ENCODE results near the gene APC2. TPM values are rescaled to one million over a fixed set of nuclear protein-coding genes. Genes with fewer than 3 reads are reported as not detected.

The APC2 gene, protein sequence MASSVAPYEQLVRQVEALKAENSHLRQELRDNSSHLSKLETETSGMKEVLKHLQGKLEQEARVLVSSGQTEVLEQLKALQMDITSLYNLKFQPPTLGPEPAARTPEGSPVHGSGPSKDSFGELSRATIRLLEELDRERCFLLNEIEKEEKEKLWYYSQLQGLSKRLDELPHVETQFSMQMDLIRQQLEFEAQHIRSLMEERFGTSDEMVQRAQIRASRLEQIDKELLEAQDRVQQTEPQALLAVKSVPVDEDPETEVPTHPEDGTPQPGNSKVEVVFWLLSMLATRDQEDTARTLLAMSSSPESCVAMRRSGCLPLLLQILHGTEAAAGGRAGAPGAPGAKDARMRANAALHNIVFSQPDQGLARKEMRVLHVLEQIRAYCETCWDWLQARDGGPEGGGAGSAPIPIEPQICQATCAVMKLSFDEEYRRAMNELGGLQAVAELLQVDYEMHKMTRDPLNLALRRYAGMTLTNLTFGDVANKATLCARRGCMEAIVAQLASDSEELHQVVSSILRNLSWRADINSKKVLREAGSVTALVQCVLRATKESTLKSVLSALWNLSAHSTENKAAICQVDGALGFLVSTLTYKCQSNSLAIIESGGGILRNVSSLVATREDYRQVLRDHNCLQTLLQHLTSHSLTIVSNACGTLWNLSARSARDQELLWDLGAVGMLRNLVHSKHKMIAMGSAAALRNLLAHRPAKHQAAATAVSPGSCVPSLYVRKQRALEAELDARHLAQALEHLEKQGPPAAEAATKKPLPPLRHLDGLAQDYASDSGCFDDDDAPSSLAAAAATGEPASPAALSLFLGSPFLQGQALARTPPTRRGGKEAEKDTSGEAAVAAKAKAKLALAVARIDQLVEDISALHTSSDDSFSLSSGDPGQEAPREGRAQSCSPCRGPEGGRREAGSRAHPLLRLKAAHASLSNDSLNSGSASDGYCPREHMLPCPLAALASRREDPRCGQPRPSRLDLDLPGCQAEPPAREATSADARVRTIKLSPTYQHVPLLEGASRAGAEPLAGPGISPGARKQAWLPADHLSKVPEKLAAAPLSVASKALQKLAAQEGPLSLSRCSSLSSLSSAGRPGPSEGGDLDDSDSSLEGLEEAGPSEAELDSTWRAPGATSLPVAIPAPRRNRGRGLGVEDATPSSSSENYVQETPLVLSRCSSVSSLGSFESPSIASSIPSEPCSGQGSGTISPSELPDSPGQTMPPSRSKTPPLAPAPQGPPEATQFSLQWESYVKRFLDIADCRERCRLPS (N-terminal part only)
- 0.05 and 0.07 TPM in 2 replicates for total RNA-seq

DNA sequence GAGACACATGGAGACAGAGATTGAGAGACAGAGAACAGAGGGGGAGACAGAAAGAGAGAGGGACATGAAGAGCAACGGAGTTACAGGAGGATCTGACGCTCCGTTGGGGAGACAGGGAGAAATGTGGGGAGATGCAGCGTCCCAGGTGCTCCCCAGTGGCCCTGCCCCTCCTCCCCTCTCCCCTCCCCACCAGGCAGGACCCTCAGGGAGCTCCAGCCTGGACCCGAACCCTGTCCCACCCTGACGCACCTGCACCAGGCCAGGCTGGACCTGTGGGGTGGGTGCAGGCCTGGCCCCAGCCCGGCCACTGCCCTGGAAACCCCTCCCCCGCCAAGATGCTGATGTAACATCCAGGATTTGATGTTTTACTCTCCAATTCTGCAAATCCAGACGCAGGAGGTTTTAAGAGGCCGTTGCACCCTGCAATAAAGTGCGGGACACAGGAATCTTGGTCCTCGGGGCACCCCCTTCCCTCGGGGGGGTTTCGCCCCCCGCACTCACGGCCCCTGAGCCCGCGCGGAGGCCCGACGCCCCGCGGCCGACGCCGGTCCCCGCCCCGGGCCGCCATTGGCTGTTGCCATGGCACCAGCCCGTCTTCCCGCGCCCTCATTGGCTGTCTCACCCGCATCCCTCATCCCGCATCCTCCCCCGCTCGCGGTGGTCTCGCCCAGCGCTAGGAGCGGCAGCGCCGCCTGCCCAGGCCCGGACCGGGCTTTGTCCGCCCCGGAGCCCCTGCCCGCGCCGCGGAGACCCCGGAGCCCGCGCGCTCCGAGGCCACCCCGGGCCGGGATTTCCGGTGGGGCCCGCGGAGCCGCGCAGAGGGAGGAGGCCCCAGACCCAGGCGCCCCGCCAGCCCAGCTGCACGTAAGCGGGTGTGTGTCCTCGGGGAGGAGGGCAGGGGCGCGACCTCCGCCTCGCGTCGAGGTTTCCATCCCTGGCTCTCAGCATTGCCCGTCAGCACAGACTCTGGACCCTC is at the start of gene APC2:
TSS of gene APC2 (plus strand) at position 655 of the 976 bp plus-strand sequence. CDS start 2,881 bp downstream, outside the sequence.

DNA sequence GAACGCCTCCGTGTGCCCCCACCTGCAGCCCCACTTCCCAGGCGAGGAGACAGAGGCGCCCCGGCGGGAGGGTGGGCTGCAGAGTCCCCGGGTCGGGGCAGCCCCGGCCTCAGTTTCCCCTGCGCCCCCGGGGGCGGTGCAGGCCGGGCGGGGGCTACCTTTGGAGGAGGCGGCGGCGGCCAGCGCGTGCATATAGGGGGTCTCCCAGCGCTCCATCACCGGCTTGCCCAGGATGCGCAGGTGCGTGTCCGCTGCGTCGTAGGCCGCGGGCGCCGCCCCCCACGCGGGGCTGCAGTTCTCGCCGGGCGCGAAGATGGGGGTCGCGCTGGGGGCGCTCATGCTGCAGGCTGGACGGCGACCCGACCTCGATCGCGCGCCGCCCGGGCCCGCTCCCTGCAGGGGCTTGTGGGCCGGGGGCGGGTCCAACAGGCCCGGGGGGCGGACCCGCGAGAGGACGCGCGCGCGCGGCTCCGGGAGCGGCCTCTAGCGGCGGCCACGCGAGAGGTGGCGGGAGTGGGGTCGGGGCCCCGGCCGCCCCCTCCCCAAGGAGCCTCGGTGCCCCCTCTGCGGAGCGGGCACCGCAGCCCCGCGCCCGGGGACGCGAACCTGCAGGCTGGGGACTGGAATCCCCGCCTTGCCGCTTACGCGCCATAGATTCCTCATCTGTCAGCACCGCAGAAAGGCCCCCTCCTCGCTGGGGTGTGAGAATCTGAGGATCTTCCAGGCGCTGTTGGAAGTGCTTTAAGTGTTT is 48.6 kb upstream of the APC2 start, which contains the start of gene GAMT:
TSS of gene GAMT (minus strand) at position 405 of the 751 bp plus-strand sequence. CDS start at position 339, 66 bp downstream.

DNA sequence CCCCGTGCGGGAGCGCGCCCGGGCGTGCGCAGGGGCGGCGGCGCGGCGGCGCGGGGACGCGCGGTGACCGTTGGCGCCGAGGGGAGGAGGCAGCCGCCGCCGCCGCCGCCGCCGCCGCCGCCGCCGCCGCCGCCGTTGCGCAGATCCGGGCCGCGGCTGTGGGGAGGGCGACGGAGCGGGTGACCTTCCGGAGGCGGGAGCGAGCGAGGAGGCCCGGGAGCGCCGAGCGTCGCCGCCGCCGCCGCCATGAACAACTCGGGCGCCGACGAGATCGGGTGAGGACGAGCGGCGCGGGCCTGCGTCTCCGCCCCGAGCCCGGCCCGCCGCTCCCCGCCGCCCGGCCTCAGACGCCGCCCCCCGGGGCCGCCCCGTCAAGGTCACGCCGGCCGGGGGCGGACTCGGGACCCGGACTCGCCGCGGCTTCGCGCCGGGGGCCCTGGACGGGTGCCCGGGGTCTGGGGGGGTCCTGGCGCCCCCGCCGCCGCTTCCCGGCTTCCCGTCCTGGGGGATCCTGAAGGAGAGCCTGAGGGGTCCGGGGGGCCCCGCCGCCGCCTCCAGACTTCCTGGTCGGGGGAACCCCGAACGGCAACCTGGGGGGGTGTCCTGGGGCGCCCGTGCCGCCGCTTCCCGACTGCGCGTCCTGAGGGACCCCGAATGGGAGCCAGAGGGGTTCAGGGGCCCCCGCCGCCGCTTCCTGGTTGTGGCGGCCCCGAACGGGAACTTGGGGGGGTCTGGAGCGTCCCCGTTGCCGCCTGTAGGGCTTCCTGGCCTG is 42.2 kb upstream of the APC2 start, which contains the start of gene DAZAP1:
TSS of gene DAZAP1 (plus strand) at position 59 of the 772 bp plus-strand sequence. CDS start at position 247, 188 bp downstream.

DNA sequence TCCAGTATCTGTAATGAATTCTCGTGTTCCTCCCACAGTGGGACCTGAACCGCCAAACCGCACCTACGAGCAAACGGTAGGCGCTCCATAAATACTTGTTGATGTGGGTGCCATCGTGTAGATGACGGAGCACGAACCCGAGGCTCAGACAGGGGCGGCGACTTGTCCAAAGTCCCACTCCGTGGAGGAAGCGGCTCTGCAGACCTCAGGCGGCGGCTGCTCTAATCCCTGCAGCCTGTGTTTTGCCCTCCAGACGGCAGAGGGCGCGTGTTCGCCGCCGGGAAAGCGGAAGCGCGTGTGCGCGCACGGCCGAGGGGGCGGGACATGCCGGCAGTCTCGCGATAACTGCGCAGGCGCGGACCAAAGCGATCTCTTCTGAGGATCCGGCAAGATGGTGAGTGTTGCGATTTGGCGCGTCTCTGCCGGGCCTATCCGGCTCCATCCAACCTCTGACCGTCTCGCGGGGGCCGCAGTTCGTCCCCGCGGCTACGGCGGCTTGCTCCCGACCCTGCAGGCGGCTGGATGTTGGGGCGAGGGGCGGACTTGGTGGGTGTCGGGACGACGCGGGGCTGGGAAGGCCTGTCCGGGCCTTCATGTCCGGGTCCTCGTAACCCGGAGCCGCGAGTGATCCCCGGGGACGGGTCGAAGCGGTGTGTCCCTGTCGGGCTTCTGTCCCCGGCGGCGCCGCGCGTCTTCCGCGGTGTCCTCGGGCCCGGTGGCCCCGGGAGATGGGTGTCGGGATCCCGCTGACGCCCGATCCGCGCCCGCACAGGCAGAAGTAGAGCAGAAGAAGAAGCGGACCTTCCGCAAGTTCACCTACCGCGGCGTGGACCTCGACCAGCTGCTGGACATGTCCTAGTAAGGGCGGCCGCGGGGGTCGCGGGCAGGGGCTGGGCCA is 11.6 kb upstream of the APC2 start, which contains the start of gene RPS15:
TSS of gene RPS15 (plus strand) at position 362 of the 898 bp plus-strand sequence. CDS start at position 392, 30 bp downstream.

DNA sequence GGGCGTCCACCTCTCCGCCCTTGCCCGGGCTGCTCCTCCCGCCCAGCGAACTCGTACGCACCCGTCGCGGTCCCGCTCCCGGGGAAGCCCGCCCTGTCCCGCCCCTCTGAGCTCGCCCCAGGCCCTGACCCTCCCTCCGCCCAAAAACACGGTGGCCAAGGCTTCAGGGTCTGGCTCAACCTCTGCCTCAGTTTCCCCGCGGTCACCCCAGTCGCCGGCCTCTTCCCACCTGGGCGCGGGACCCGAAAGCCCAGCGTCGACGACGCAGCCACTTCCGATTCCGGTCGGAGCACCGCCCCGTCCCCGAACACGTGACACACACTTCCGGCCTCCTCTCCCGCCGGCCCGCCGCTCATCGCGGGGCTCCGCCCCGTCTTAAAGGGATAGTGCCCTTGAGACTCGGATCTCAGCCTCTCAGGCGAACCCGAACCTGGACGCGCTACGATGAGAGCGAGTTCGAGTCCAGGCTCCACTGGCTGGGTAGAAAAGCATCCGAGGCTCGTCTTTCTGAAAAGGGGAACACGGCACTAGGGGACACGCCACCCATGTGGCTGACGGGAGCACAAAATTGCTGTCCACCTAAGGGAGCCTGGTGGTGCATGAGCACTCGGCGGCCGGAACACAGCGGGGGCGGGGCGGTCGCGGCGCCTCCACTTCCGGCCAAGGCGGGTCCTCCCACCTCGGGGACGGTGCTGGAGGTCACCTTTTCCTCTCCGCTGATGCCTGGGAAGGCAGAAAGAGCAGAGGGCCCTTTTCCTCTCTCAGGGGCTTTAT is 29.2 kb downstream of the APC2 start, which contains the start of gene C19orf25:
TSS of gene C19orf25 (minus strand) at position 282 of the 774 bp plus-strand sequence. CDS start 312 bp downstream, outside the sequence.

DNA sequence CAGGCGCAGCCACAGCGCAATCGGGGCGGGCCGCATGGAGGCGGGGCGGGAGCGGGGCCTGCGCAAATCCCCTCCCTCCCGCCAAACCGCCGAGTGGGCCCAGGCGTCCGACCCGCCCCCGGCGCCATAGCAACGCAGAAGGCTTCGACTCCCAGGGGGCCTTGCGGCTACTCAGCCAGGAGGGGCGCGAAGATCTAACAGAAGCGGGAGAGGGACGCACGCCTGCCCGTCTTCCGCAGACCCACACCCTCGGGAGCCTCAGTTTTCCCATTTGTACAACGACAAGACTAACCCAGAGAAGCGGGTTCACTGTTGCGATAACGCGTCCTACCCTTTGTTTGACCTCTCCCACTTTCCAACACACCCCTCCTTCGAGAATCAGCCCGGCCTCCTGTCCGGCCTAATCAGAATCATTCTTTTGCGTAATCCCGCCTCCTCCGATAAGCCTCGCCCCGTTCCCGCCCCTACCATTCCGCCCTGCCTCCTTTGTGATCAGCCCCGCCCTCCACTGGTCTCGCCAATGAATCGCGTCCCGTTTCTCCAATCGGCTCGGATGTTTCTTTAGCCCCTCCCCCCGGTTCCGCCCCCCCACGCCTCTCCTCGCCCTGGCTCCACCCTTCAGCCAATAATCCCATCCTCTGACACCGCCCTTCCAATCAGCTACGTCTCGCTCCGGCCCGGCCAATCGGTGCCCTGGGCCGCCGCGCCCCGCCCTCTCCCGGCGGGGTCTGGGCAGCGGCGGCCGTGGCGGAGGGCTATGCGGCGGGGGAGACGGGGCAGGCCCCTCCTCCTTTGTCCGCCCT is 40.6 kb downstream of the APC2 start, which contains the start of gene PCSK4:
TSS of gene PCSK4 (minus strand) at position 40 of the 803 bp plus-strand sequence. CDS start at position 36, 4 bp downstream.

DNA sequence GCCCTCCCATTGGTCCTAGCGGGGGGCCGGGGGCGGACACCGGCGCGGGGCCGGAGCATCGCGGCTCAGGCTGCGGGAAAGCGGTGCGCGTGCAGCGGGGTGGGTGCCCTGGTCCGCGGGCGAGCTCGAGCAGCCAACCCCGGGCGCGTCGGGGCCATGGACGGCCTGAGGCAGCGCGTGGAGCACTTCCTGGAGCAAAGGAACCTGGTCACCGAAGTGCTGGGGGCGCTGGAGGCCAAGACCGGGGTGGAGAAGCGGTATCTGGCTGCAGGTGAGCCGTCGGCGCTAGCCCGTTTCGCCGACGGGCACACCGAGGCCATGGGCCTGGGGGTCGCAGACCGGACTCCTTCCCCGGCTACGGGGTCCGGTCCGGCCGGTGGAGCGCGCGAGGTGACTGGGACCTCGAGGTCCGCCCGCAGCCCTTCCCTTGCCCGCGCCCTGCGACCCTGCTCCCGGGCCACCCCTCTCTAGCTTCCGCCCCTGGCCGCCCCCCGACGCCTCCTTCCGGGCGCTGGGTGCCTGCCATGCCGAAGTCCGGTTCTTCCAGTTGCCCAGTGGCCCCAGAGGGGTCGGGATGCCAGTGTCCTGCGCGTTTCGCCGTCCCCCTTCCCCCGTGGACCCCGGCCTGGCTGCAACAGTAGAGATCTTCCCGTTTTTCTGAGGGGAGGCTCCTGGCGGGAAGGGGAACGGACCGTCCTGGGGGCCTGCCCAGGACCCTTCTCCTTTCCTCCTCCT is 41.4 kb downstream of the APC2 start, which contains the start of gene REEP6:
TSS of gene REEP6 (plus strand) at position 68 of the 735 bp plus-strand sequence. CDS start at position 157, 89 bp downstream.

DNA sequence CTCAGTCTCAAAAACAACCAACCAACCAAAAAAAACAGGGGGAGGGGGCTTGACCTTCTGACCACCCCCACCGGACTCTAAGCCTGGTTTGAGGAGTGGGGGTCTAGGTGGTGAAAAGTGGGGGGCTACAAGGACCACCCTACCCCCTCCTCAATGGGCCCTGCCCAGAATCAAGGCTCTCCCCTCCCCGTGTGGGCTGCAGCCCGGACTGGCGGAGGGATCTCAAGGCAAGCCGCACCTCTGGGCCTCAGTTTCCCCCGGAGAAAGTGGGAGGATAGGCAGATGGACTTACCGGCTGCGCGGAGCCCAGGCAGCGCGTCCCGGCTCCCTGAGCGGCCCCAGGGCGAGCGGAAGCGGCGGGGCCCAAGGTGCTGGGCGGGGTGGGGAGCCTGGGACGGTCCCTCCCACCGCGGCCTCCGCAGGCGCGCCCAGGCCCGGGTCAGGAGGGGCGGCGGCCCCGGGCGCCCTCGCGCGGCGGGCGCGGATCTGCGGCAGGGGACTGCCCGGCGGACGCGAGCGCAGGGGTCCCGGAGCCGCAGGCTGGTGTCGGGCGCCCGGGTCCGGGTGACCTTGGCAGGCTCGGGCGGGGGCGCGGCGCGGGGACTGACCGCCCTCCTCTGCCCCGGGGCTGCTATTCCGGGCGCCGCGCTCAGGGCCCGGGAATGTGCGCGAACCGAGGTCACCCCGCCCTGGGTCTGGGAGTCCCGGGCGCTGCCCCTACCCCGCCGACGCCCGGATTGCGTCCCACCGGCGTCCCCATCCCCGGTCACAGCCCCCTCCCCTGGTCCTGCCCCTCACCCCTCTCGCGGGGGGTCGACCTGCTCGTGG is 63.0 kb downstream of the APC2 start, which contains the start of gene ADAMTSL5:
TSS of gene ADAMTSL5 (minus strand) at position 349 of the 828 bp plus-strand sequence. CDS start 2,076 bp downstream, outside the sequence.

Other genes with a start within 250 kb of the APC2 start
- gene STK11, start 244.3 kb upstream of the APC2 start, total RNA-seq = 84.3 and 93.8 TPM in 2 replicates
- gene CBARP, start 212.1 kb upstream of the APC2 start, total RNA-seq = 6.6 and 8.5 TPM in 2 replicates
- gene ATP5F1D, start 208.4 kb upstream of the APC2 start, total RNA-seq = 142 and 144 TPM in 2 replicates
- gene MIDN, start 201.5 kb upstream of the APC2 start, total RNA-seq = 32.7 and 52.6 TPM in 2 replicates
- 193 and 255 TPM in 2 replicates for gene CIRBP, start 180.8 kb upstream of the APC2 start, total RNA-seq
- gene FAM174C, start 174.6 kb upstream of the APC2 start, total RNA-seq = 81.9 and 109 TPM in 2 replicates
- not detected in 2 replicates for gene EFNA2, start 164.2 kb upstream of the APC2 start, total RNA-seq
- gene NDUFS7, start 66.2 kb upstream of the APC2 start, total RNA-seq = 151 and 201 TPM in 2 replicates
- gene GAMT, start 48.6 kb upstream of the APC2 start, total RNA-seq = 28.4 and 31.1 TPM in 2 replicates
- gene DAZAP1, start 42.5 kb upstream of the APC2 start, total RNA-seq = 62.3 and 89.2 TPM in 2 replicates
- gene RPS15, start 11.7 kb upstream of the APC2 start, total RNA-seq = 2,484 and 5,127 TPM in 2 replicates
- 33.7 and 51.3 TPM in 2 replicates for gene C19orf25, start 29.1 kb downstream of the APC2 start, total RNA-seq
- gene PCSK4, start 40.2 kb downstream of the APC2 start, total RNA-seq = 0.28 and 0.71 TPM in 2 replicates
- gene REEP6, start 41.1 kb downstream of the APC2 start, total RNA-seq = 8.3 and 10.4 TPM in 2 replicates
- gene ADAMTSL5, start 62.9 kb downstream of the APC2 start, total RNA-seq = 3.7 and 5.2 TPM in 2 replicates
- gene PLK5, start 74.0 kb downstream of the APC2 start, total RNA-seq = 0.05 TPM in 1 of 2 replicates, not detected in the other
- gene MEX3D, start 118.2 kb downstream of the APC2 start, total RNA-seq = 55.4 and 66.9 TPM in 2 replicates
- gene MBD3, start 142.7 kb downstream of the APC2 start, total RNA-seq = 115 and 122 TPM in 2 replicates
- gene UQCR11, start 155.3 kb downstream of the APC2 start, total RNA-seq = 89.6 and 117 TPM in 2 replicates
- 156 and 180 TPM in 2 replicates for gene TCF3, start 202.5 kb downstream of the APC2 start, total RNA-seq